Keratinocyte (primary cell): Measurements from ENCODE around the gene SERPINB10. TPM values are rescaled to one million over a fixed set of nuclear protein-coding genes. Genes with fewer than 3 reads are reported as not detected.

Experiments used
- DNase-seq: peaks from one replicate; pipeline ENCODE4 v3.0.0-alpha.2; 2011; ENCODE audit warnings: low read depth, missing footprints, low spot score
- FAIRE-seq: peaks from 2 replicates; lab custom pipeline; 2011; peaks lifted over from hg19 to GRCh38; lab: Jason Lieb, UNC
- H2AFZ ChIP-seq: 2 replicates; pipeline ENCODE4 v1.6.0; 2012; ENCODE audit warnings: low read length, control low read depth, inconsistent platforms; ENCODE audit not compliant: control insufficient read depth
- H3K27ac ChIP-seq: 2 replicates; pipeline ENCODE4 v1.5.1; 2011; ENCODE audit warnings: low read length; ENCODE audit not compliant: control insufficient read depth, insufficient read depth
- H3K27me3 ChIP-seq: 3 replicates; pipeline ENCODE4 v1.6.0; 2011; ENCODE audit warnings: low read length; ENCODE audit not compliant: control insufficient read depth, insufficient read depth; ENCODE audit errors: extremely low read depth
- H3K36me3 ChIP-seq, 2 experiments: 2 replicates in 1 of 2; 3 replicates in 1 of 2; pipeline ENCODE4 v1.5.1; 2011; ENCODE audit warnings: low read length in 2 of 2, mild to moderate bottlenecking in 1 of 2; ENCODE audit not compliant: control insufficient read depth in 2 of 2, insufficient read depth in 2 of 2; ENCODE audit errors: extremely low read depth in 1 of 2
- H3K4me1 ChIP-seq: 3 replicates; pipeline ENCODE4 v1.5.1; 2011; ENCODE audit warnings: low read length; ENCODE audit not compliant: control insufficient read depth, insufficient read depth; ENCODE audit errors: extremely low read depth
- H3K4me2 ChIP-seq: 3 replicates; pipeline ENCODE4 v1.6.0; 2011; ENCODE audit warnings: low read depth, low read length; ENCODE audit not compliant: control insufficient read depth, insufficient read depth; ENCODE audit errors: extremely low read depth
- H3K4me3 ChIP-seq, 3 experiments: fragments of 200-600 bp in 1 of 3; sonication (generic) in 1 of 3; 2 replicates in 2 of 3; 3 replicates in 1 of 3; pipeline ENCODE4 v1.5.1; 2011 to 2016; ENCODE audit warnings: low read length in 3 of 3, mild to moderate bottlenecking in 3 of 3, control low read depth in 2 of 3, inconsistent platforms in 1 of 3, low read depth in 1 of 3, mixed read lengths in 1 of 3, mixed run types in 1 of 3, moderate library complexity in 1 of 3; ENCODE audit not compliant: control insufficient read depth in 2 of 3, insufficient read depth in 2 of 3; ENCODE audit errors: extremely low read depth in 1 of 3
- H3K79me2 ChIP-seq: 2 replicates; pipeline ENCODE4 v1.6.0; 2012; ENCODE audit warnings: low read length; ENCODE audit not compliant: control insufficient read depth, insufficient read depth
- H3K9ac ChIP-seq: 3 replicates; pipeline ENCODE4 v1.6.0; 2011; ENCODE audit warnings: low read length; ENCODE audit not compliant: control insufficient read depth, insufficient read depth; ENCODE audit errors: extremely low read depth
- H3K9me1 ChIP-seq: 3 replicates; pipeline ENCODE4 v1.6.0; 2011; ENCODE audit warnings: low read length; ENCODE audit not compliant: control insufficient read depth, insufficient read depth; ENCODE audit errors: extremely low read depth
- H3K9me3 ChIP-seq: 2 replicates; pipeline ENCODE4 v1.5.1; 2012; ENCODE audit warnings: low read depth, low read length; ENCODE audit not compliant: control insufficient read depth
- H4K20me1 ChIP-seq: 3 replicates; pipeline ENCODE4 v1.6.0; 2011; ENCODE audit warnings: low read length; ENCODE audit not compliant: control insufficient read depth, insufficient read depth; ENCODE audit errors: extremely low read depth
- CTCF ChIP-seq, 3 experiments: IDR thresholded peaks in 1 of 3; conservative IDR thresholded peaks in 1 of 3; optimal IDR thresholded peaks in 1 of 3; 2 replicates in 2 of 3; 3 replicates in 1 of 3; pipeline versions ENCODE3 to v1.5.1; 2011; ENCODE audit warnings: low read length in 3 of 3, mild to moderate bottlenecking in 3 of 3, moderate library complexity in 2 of 3, control low read depth in 1 of 3, inconsistent platforms in 1 of 3; ENCODE audit not compliant: insufficient read depth in 2 of 3; ENCODE audit errors: extremely low read depth in 1 of 3
- EZH2 ChIP-seq: IDR thresholded peaks from one replicate; pipeline ENCODE4 v1.6.1; 2012; ENCODE audit warnings: inconsistent platforms, mild to moderate bottlenecking, low read length, moderate library complexity
- dilution Hi-C: fragments of 300-500 bp; cut with MboI; formaldehyde crosslinking; loops from one replicate; pipeline ENCODE4 v1.7.0; 2020; ENCODE audit warnings: low sequenced_read_pairs; ENCODE audit not compliant: extremely low pct_ligation_motif_present
- polyA plus RNA-seq, 5 experiments: library from polyadenylated mRNA; depleted of rRNA in 3 of 5; stranded (reverse) in 3 of 5; stranded (forward) in 1 of 5; unstranded in 1 of 5; fragments of >200 nt; gene quantifications; 1 replicate in 1 of 5; 2 replicates in 3 of 5; 3 replicates in 1 of 5; pipeline versions ENCODE4 v1.2.1 to v1.2.3, GENCODE V29; 2011 to 2012; ENCODE audit warnings: missing spikeins in 2 of 5, low read depth in 1 of 5, low replicate concordance in 1 of 5

Gene SERPINB10
- polyA plus RNA-seq, 1 donor (not counting 4 experiments of a cell fraction or from before 2014, with no cell fraction given): 10.1 TPM

GRCh38 chr18:63982361-63982760 lies 74.6 kb downstream of the SERPINB10 start:
- H3K4me2 ChIP-seq: no peak overlapping the region
- TF ChIP-seq CTCF (optimal IDR thresholded peaks at IDR 0.05 in 1 of 3, IDR thresholded peaks at IDR 0.05 in 1 of 3, conservative IDR thresholded peaks at IDR 0.05 in 1 of 3; ENCODE audit: extremely low read depth in 1 of 3, insufficient read depth in 2 of 3, low read length in 3 of 3) (no peak), EZH2 (no peak)
- H3K27ac ChIP-seq: no peak overlapping the region
- H3K4me3 ChIP-seq: no peak overlapping the region
- DNase-seq: no peak
- H3K79me2 ChIP-seq: peaks cover 27% of the 10 kb centered on the region
- peaks cover 38 to 44% of the 10 kb centered on the region in 2 experiments for H3K36me3 ChIP-seq
- H3K9me3 ChIP-seq: no peaks in the 10 kb centered on the region
- FAIRE-seq: no peak
- H3K9ac ChIP-seq: no peak overlapping the region
- H3K4me1 ChIP-seq: peaks cover 8% of the 10 kb centered on the region
- H3K9me1 ChIP-seq: no peaks in the 10 kb centered on the region
- H2AFZ ChIP-seq: no peak overlapping the region
- no peaks in the 10 kb centered on the region for H4K20me1 ChIP-seq
- dilution Hi-C loops: no loop called here
- no peaks in the 10 kb centered on the region for H3K27me3 ChIP-seq

Other genes starting within 250 kb of the SERPINB10 start
- 3.8 to 26.8 TPM (median 12.7 TPM) in 3 replicates for gene SERPINB3, start 246.1 kb upstream of the SERPINB10 start, polyA plus RNA-seq
- gene SERPINB11, start 205.0 kb upstream of the SERPINB10 start, polyA plus RNA-seq: not detected in 3 replicates
- 293 to 589 TPM (median 408 TPM) in 3 replicates for gene SERPINB7, start 132.5 kb upstream of the SERPINB10 start, polyA plus RNA-seq
- gene SERPINB2, start 20.3 kb upstream of the SERPINB10 start, polyA plus RNA-seq: 555 to 1,052 TPM (median 733 TPM) in 3 replicates
- gene HMSD, start 41.3 kb downstream of the SERPINB10 start, polyA plus RNA-seq: 0.64 to 1.2 TPM (median 0.94 TPM) in 3 replicates
- gene SERPINB8, start 62.1 kb downstream of the SERPINB10 start, polyA plus RNA-seq: 35.3 to 48.9 TPM (median 38.6 TPM) in 3 replicates
- gene LINC00305, start 241.1 kb downstream of the SERPINB10 start, polyA plus RNA-seq: not detected in 3 replicates